HFF-Myc (cell line): Measurements from ENCODE around the gene TCERG1L.

ENCODE experiments used
- DNase-seq: peaks from one replicate; pipeline ENCODE4 v3.0.0-alpha.2; 2011; ENCODE audit warnings: low read depth; ENCODE audit errors: extremely low read depth
- H3K4me3 ChIP-seq: replicated peaks from 2 replicates; pipeline ENCODE4 v1.5.1; 2011; ENCODE audit warnings: low read depth, mild to moderate bottlenecking, control low read depth, low read length
- CTCF ChIP-seq: IDR thresholded peaks from 2 replicates; pipeline ENCODE4 v1.5.1; 2012; ENCODE audit warnings: mild to moderate bottlenecking, low read depth, low read length, control low read depth; ENCODE audit errors: missing control alignments

Gene TCERG1L

GRCh38 chr10:131095313-131095580 lies 216.3 kb downstream of the TCERG1L start:
- DNase-seq: no peak
- no peak overlapping the region for H3K4me3 ChIP-seq
- TF ChIP-seq CTCF: no peak

GRCh38 chr10:131094527-131095312 lies 216.8 kb downstream of the TCERG1L start:
- DNase-seq: no peak
- TF ChIP-seq CTCF: no peak
- no peak overlapping the region for H3K4me3 ChIP-seq

GRCh38 chr10:131093795-131094366 lies 217.6 kb downstream of the TCERG1L start:
- no peak for DNase-seq
- H3K4me3 ChIP-seq: no peak overlapping the region
- no peak for TF ChIP-seq CTCF

- DNase-seq: no peak
- no peak overlapping the region for H3K4me3 ChIP-seq
- TF ChIP-seq CTCF: no peak
Measured at GRCh38 chr10:131093346-131093745, 218.2 kb downstream of the TCERG1L start.

- no peak for TF ChIP-seq CTCF
- DNase-seq: no peak
- H3K4me3 ChIP-seq: no peak overlapping the region
Measured at GRCh38 chr10:131092876-131093275, 218.6 kb downstream of the TCERG1L start.

GRCh38 chr10:131092386-131092785 lies 219.1 kb downstream of the TCERG1L start:
- DNase-seq: no peak
- TF ChIP-seq CTCF: no peak
- no peak overlapping the region for H3K4me3 ChIP-seq
